Measurements from ENCODE around the gene ZNF556.

ZNF556 gene

DNA sequence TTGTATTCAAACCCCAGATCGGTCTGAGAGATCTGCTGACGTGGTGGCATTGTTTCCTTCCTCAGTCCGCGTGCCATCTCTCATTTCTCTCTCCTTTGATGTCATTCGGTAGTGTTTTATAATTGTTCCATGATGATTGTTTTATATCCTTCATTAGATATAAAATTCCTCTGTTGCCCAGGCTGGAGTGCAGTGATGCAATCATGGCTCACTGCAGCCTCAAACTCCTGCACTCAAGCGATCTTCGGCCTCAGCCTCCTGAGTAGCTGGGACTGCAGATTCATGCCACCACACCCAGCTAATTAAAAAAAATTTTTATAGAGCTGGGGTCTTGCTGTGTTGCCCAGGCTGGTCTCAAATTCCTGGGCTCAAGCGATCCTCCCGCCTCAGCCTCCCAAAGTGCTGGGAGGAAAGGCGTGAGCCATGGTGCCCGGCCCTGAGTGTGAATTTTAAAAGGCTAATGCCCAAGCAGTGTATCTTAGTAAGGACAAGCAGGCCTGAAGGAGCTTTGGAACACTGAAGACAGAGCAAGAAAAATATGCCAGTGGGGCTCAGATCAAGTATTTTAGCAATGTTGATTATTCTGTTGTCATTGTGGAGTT lies 38.9 kb downstream of the ZNF556 start:
- no peak for DNase-seq (ENCODE audit: low read depth)

DNA sequence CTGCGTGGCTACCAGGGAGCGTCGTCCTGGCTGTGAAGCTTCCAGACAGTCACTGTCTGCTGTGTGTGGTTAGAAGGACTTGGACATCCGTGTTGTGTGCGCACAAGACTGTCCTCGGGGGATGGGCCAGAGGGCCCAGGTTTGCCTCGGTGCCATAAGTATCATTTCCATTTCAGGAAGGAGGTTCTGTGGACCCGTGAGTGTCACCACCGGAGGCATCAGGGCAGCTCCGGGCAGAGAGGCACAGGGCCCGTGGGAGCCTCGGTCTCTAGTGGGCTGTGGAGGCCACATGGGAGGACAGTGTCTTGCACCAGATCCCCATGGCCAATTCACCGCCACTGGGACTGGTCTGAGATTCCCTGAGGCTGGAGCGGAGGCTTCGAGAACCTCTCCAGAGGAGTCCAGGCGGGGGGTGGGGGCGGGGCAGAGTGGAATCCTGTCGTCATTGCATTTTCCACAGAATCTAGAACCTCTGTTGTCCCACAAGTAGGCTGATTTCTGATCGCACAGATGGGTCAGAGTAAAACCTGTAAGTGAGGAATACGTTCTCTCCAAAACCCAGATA lies 39.6 kb downstream of the ZNF556 start:
- no peak for DNase-seq (ENCODE audit: low read depth)

GRCh38 chr19:2912306-2912705 lies 45.2 kb downstream of the ZNF556 start:
- no peak for DNase-seq (ENCODE audit: low read depth)

GRCh38 chr19:2917275-2918184 lies 50.4 kb downstream of the ZNF556 start:
- DNase-seq (ENCODE audit: low read depth): no peak

DNA sequence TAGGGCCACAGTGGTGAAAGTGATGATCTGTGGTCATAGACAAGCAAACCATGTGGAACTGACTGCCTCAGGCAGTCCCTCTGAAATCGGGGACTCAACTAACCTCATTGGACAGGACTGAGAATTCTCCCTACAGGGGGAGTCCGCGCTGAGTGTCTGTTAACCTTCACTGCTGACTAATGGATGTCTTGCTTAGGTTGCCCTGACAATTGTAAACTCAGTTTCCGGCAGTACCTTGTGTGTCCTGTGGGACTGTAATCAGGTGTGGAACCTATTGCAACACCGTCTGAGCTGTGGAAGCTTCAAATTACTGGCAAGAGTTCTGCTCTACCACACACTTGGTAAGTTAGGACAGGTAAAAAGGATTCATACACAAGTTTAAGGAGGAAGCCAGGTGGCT lies 55.9 kb downstream of the ZNF556 start:
- DNase-seq (ENCODE audit: low read depth): peak; percentile 46

- peak; percentile 99 for DNase-seq (ENCODE audit: low read depth)
Observed at GRCh38 chr19:2923510-2923909, 56.4 kb downstream of the ZNF556 start.

DNA sequence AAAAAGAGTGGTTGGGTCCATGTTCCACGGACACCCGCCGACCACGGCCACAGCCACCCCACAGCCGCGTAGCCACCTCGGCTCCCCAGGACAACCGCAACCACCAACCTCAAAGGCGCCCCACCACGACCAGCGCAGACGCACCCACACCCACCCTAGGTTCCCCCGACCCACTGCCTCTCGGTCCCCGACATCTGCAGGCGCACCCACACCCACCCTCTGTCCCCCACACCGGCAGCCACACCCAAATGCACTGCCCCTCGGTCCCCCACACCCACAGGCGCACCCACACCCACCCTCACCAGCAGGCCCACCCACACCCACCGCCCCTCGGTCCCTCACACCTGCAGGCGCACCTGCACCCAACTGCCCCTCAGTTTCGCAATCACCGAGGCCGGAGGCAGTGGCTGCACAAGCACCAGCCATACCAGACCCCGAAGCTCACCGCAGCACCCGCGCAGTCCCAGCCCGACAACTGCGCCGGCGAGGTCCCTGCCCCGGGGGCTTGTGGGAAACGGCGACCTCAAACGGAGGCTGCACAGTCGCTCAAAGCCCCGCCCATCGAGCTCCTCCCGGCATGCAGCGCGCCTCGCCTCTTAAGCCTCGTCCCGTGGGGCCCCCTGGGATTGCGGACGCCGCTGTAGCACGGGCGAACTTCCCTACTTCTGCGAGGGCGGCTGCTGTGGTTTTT lies 59.4 kb downstream of the ZNF556 start:
- DNase-seq (ENCODE audit: low read depth): no peak

- no peak for DNase-seq (ENCODE audit: low read depth)
Observed at GRCh38 chr19:2927032-2927430, 59.9 kb downstream of the ZNF556 start.
